MCF 10A (cell line): ENCODE data around the gene OS9. TPM values are rescaled to one million over a fixed set of nuclear protein-coding genes. Genes with fewer than 3 reads are reported as not detected.

Source experiments
- BruUV-seq: library from RNA; stranded (reverse); fragments of 400-500 nt; replicated peaks from 2 replicates; lab custom pipeline; 2021; lab: Mats Ljungman, UMichigan
- CTCF ChIA-PET: fragments of 300-600 bp; sonication (Branson Sonifier 250); formaldehyde crosslinking; extraction: SDS; loops from one replicate; lab custom pipeline; 2021; ENCODE audit warnings: antibody characterized with exemption, inconsistent platforms; lab: Yijun Ruan, JAX
- POLR2A ChIA-PET: fragments of 300-600, 350-650 bp; sonication (Branson Sonifier 250); formaldehyde crosslinking; extraction: SDS; loops from one replicate; lab custom pipeline; 2020; ENCODE audit warnings: antibody characterized with exemption, inconsistent platforms; lab: Yijun Ruan, JAX
- DNase-seq: peaks from one replicate; pipeline ENCODE4 v3.0.0-alpha.2; 2018; ENCODE audit not compliant: unreplicated experiment
- H3K27ac Mint-ChIP-seq: one replicate; pipeline ENCODE4 v1.8.0; 2022; ENCODE audit warnings: mild to moderate bottlenecking, low read depth, mixed read lengths; ENCODE audit not compliant: unreplicated experiment
- H3K27me3 Mint-ChIP-seq: one replicate; pipeline ENCODE4 v1.8.0; 2022; ENCODE audit warnings: mixed read lengths; ENCODE audit not compliant: insufficient read depth, unreplicated experiment
- H3K36me3 Mint-ChIP-seq: one replicate; pipeline ENCODE4 v1.8.0; 2022; ENCODE audit warnings: mild to moderate bottlenecking, moderate library complexity, mixed read lengths; ENCODE audit not compliant: insufficient read depth, unreplicated experiment
- H3K4me1 Mint-ChIP-seq: one replicate; pipeline ENCODE4 v1.8.0; 2022; ENCODE audit warnings: mixed read lengths; ENCODE audit not compliant: insufficient read depth, unreplicated experiment
- H3K4me3 Mint-ChIP-seq: one replicate; pipeline ENCODE4 v1.8.0; 2022; ENCODE audit warnings: mild to moderate bottlenecking, moderate library complexity, mixed read lengths; ENCODE audit not compliant: unreplicated experiment
- H3K9me3 Mint-ChIP-seq: one replicate; pipeline ENCODE4 v1.8.0; 2022; ENCODE audit warnings: mixed read lengths; ENCODE audit not compliant: unreplicated experiment
- intact Hi-C: fragments of 100-400 bp; cut with micrococcal nuclease; formaldehyde crosslinking; loops from 2 replicates; pipeline ENCODE4 v1.14.1; 2022
- total RNA-seq: library from RNA; stranded (reverse); gene quantifications from 2 replicates; pipeline ENCODE4 v1.2.3, GENCODE V29; 2022
- TF ChIP-seq, protein P1 (sequence below): fragments of 200-600 bp; IDR thresholded peaks from one replicate; pipeline ENCODE4 v1.8.0; 2022; ENCODE audit warnings: antibody characterized with exemption, mild to moderate bottlenecking; ENCODE audit not compliant: unreplicated experiment

Gene OS9
- total RNA-seq, 1 experiment from 2014 or later = 125 TPM

DNA sequence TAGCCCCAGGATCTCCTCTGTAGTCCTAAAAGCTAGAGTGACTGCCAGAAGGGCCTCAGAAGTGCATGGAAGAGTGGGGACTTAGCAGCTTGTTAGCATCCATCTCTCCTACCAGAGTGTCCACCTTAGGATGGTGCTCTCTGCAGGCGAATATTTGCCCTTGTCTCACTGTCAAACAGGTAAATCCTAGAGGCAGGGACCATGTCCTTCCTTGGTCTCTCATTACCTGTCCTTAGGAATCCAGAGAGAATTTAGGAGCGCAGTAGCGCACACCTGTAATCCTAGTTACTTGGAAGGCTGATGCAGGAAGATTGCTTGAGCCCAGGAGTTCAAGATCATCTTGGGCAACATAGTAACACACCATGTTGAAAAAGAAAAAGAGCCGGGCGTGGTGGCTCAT, 23.2 kb downstream of the OS9 start:
- POLR2A ChIA-PET = no interaction called here
- DNase-seq = no peak
- TF ChIP-seq, protein P1, sequence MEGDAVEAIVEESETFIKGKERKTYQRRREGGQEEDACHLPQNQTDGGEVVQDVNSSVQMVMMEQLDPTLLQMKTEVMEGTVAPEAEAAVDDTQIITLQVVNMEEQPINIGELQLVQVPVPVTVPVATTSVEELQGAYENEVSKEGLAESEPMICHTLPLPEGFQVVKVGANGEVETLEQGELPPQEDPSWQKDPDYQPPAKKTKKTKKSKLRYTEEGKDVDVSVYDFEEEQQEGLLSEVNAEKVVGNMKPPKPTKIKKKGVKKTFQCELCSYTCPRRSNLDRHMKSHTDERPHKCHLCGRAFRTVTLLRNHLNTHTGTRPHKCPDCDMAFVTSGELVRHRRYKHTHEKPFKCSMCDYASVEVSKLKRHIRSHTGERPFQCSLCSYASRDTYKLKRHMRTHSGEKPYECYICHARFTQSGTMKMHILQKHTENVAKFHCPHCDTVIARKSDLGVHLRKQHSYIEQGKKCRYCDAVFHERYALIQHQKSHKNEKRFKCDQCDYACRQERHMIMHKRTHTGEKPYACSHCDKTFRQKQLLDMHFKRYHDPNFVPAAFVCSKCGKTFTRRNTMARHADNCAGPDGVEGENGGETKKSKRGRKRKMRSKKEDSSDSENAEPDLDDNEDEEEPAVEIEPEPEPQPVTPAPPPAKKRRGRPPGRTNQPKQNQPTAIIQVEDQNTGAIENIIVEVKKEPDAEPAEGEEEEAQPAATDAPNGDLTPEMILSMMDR = no peak
- peaks cover 49% of the 10 kb centered on the region for H3K36me3 Mint-ChIP-seq
- H3K27ac Mint-ChIP-seq = no peak overlapping the region
- CTCF ChIA-PET = interaction anchor here (0.7 to 1.2 kb wide), 4 partner anchors 9 to 183 kb away, joined by 3 to 4 read pairs (median 3); no protein-coding TSS in a partner anchor
- H3K4me3 Mint-ChIP-seq = no peak overlapping the region
- H3K27me3 Mint-ChIP-seq = no peaks in the 10 kb centered on the region
- no TSS peak for BruUV-seq
- intact Hi-C loops = no loop called here
- no peaks in the 10 kb centered on the region for H3K9me3 Mint-ChIP-seq
- H3K4me1 Mint-ChIP-seq = no peaks in the 10 kb centered on the region

DNA sequence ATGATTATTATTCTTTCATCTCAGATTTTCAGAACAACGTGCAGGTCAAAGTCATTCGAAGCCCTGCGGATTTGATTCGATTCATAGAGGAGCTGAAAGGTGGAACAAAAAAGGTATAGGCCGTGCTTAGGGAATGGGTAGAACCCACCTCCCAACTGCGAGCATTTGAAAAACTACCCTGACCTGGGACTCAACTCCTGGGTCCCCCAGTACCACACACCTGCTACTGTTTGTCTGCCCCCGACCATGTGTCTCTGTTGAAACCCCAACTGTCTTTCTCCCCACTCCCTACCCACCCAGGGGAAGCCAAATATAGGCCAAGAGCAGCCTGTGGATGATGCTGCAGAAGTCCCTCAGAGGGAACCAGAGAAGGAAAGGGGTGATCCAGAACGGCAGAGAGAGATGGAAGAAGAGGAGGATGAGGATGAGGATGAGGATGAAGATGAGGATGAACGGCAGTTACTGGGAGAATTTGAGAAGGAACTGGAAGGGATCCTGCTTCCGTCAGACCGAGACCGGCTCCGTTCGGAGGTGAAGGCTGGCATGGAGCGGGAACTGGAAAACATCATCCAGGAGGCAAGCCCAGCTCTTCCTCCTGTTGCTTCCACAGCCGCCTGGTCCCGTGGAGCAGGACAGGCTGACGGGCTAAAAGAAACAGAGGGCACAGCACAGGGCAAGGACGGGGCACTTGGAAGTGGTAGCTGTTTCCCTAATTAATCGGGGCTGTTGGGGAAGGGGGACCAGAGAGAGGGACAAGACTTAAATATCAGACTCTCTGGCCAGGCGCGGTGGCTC, 24.1 kb downstream of the OS9 start:
- TSS peak; percentile 5 for BruUV-seq
- CTCF ChIA-PET = interaction anchor here (0.7 to 1.5 kb wide), 3 partner anchors 19 to 1337 kb away, joined by 3 to 7 read pairs (median 4); no protein-coding TSS in a partner anchor
- H3K27me3 Mint-ChIP-seq = no peaks in the 10 kb centered on the region

DNA sequence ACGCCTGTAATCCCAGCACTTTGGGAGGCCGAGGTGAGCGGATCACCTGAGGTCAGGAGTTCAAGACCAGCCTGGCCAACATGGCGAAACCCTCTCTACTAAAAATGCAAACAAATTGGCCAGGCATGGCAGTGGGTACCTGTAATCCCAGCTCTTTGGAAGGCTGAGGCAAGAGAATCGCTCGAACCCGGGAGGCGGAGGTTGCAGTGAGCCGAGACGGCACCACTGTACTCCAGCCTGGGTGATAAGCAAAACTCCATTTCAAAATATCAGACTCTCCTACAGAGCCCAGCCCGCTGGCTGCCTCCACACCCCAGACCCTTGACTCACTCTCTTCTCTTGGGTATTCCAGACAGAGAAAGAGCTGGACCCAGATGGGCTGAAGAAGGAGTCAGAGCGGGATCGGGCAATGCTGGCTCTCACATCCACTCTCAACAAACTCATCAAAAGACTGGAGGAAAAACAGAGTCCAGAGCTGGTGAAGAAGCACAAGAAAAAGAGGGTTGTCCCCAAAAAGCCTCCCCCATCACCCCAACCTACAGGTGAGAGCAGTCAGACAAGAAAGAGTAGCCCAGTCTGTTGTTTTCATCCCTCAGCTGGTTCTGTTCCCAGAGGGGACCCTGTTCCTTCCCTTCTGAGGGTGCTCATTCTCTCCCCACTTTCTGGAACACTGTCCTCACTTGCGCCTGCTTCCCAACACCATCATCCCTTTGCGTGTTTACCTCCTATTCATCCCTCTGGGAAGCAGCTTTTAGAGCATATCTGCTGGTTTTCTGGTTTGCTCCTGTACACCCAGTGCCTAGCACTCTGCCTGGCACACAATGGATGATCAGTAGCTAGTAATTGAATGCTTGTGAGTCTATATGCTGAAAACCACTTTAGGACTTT, 25.0 kb downstream of the OS9 start:
- Mint-ChIP-seq H3K9me3 (no peaks in the 10 kb centered on the region), H3K36me3 (peaks cover 46% of the 10 kb centered on the region), H3K4me3 (no peak overlapping the region), H3K27ac (no peak overlapping the region), H3K27me3 (no peaks in the 10 kb centered on the region), H3K4me1 (no peaks in the 10 kb centered on the region)
- no peak for DNase-seq
- CTCF ChIA-PET = interaction anchor here (1.1 to 1.5 kb wide), 2 partner anchors 18 to 63 kb away, joined by 3 to 7 read pairs; no protein-coding TSS in a partner anchor
- no TSS peak for BruUV-seq
- POLR2A ChIA-PET = no interaction called here
- intact Hi-C loops = no loop called here
- TF ChIP-seq, protein P1 = no peak

More for the DNA sequence above, 24.1 kb downstream of the OS9 start:
- DNase-seq = no peak
- Mint-ChIP-seq H3K36me3 (peaks cover 49% of the 10 kb centered on the region), H3K4me1 (no peaks in the 10 kb centered on the region), H3K27ac (no peak overlapping the region), H3K4me3 (no peak overlapping the region), H3K9me3 (no peaks in the 10 kb centered on the region)
- intact Hi-C loops = no loop called here
- POLR2A ChIA-PET = no interaction called here
- TF ChIP-seq, protein P1 = no peak
